ENCODE data around the gene RNF17. TPM values are rescaled to one million over a fixed set of nuclear protein-coding genes. Genes with fewer than 3 reads are reported as not detected.

Gene RNF17
- total and polyA plus RNA-seq, 2 of the 8 experiments (the other 6 are each of a cell fraction or from before 2014, with no cell fraction given): not detected

GRCh38 chr13:24861617-24862362 lies 97.8 kb downstream of the RNF17 start:
- Histone ChIP-seq H2BK12ac (ENCODE audit: low read depth, low read length) (no peak overlapping the region), H2BK15ac (ENCODE audit: low read length) (no peak overlapping the region), H3K18ac (ENCODE audit: extremely low read depth, low read length) (no peak overlapping the region), H3K27ac (ENCODE audit: low read depth, low read length) (no peak overlapping the region), H3K4me1 (replicated peaks in 1 of 4; ENCODE audit: control insufficient read depth in 3 of 4, insufficient read depth in 4 of 4, low read length in 3 of 4) (no peaks in the 10 kb centered on the region; a peak in 2 of 7 replicates), H3K4ac (replicated peaks; ENCODE audit: insufficient read length, low read depth, low read length) (no peak overlapping the region), H3K14ac (ENCODE audit: insufficient read length) (no peak overlapping the region), H4K91ac (replicated peaks; ENCODE audit: insufficient read length, low read length) (no peak overlapping the region), H3K23me2 (ENCODE audit: low read depth, low read length) (no peaks in the 10 kb centered on the region), H3K23ac (ENCODE audit: insufficient read length) (no peak overlapping the region), H3K79me1 (ENCODE audit: low read depth, low read length) (no peaks in the 10 kb centered on the region), H3K9me3 (ENCODE audit: insufficient read depth in 2 of 2, low read depth in 1 of 2, low read length in 1 of 2) (no peaks in the 10 kb centered on the region), H3K9ac (replicated peaks in 1 of 4; ENCODE audit: extremely low read depth in 1 of 4, low read depth in 3 of 4, low read length in 3 of 4) (no peak overlapping the region), H2BK5ac (ENCODE audit: low read depth, low read length) (no peak overlapping the region), H4K20me1 (replicated peaks in 1 of 2; ENCODE audit: control insufficient read depth in 1 of 2, insufficient read depth in 2 of 2, low read length in 2 of 2) (no peaks in the 10 kb centered on the region), H3K56ac (replicated peaks; ENCODE audit: insufficient read length, low read depth, low read length) (no peak overlapping the region), H2BK120ac (replicated peaks; ENCODE audit: low read depth, low read length) (no peak overlapping the region), H2AK5ac (ENCODE audit: low read depth, low read length) (no peak overlapping the region), H3K36me3 (ENCODE audit: control insufficient read depth in 2 of 4, insufficient read depth in 4 of 4, low read length in 3 of 4) (no peaks in the 10 kb centered on the region), H4K5ac (ENCODE audit: insufficient read length, low read depth, low read length) (no peak overlapping the region), H2BK20ac (ENCODE audit: low read length) (no peak overlapping the region), H2AFZ (ENCODE audit: low read length) (no peak overlapping the region), H3K27me3 (replicated peaks in 1 of 4; ENCODE audit: control insufficient read depth in 3 of 4, extremely low read depth in 1 of 4, insufficient read depth in 3 of 4, low read length in 3 of 4) (no peaks in the 10 kb centered on the region), H4K8ac (ENCODE audit: extremely low read depth, insufficient read depth, low read length) (no peak overlapping the region; the same call in 1 of the 2 replicates), H3K4me2 (ENCODE audit: insufficient read depth in 1 of 2, low read depth in 2 of 2, low read length in 2 of 2) (no peak overlapping the region), H3K79me2 (ENCODE audit: control insufficient read depth in 1 of 2, insufficient read depth in 2 of 2, low read length in 2 of 2) (no peaks in the 10 kb centered on the region), H3K4me3 (ENCODE audit: extremely low read depth in 1 of 4, insufficient read depth in 2 of 4, low read depth in 3 of 4, low read length in 4 of 4) (no peak overlapping the region)
- 95% methylated on average over 8 of the region's 8 CpGs; no CpG with 5 or more reads in 1 of the 2 experiments for WGBS, 2 experiments (ENCODE audit: extremely low coverage in 1 of 2, insufficient coverage in 1 of 2, insufficient read length in 1 of 2, insufficient replicate concordance in 2 of 2, low coverage in 1 of 2, low lambda C conversion rate in 2 of 2, missing lambda C conversion rate in 1 of 2)
- DNase-seq (ENCODE audit: low read depth in 1 of 2, low spot score in 2 of 2) (no peak), FAIRE-seq (no peak)
- TF ChIP-seq CTCF (IDR thresholded peaks at IDR 0.05; ENCODE audit: control extremely low read depth in 1 of 3, insufficient read depth in 1 of 3, low read depth in 1 of 3, low read length in 3 of 3): no peak
- no peak for TF ChIP-seq TAF7 (optimal IDR thresholded peaks at IDR 0.05; ENCODE audit: borderline replicate concordance, low read depth, low read length)
- TF ChIP-seq SIRT6 (IDR thresholded peaks at IDR 0.05; ENCODE audit: low read length): no peak
- no peak for TF ChIP-seq CTBP2 (IDR thresholded peaks at IDR 0.05; ENCODE audit: borderline replicate concordance, insufficient read depth, insufficient read length, low read length)
- no peak for TF ChIP-seq POU5F1 (IDR thresholded peaks at IDR 0.05; ENCODE audit: low read depth, low read length)
- TF ChIP-seq NRF1 (IDR thresholded peaks at IDR 0.05; ENCODE audit: low read depth, low read length): no peak
- CTCF ChIA-PET (ENCODE audit: partially characterized antibody): interaction anchor here (1.2 kb wide), 1 partner anchor 8 kb away, joined by 3 read pairs; no protein-coding TSS in a partner anchor
- POLR2A ChIA-PET (ENCODE audit: partially characterized antibody): no interaction called here
